K562 (cell line): ENCODE data around the gene CCDC85B. TPM values are rescaled to one million over a fixed set of nuclear protein-coding genes. Genes with fewer than 3 reads are reported as not detected.

Experiments used
- ARID1B ChIP-seq: fragments of 450-650 bp; IDR thresholded peaks from 2 replicates; pipeline ENCODE4 v1.6.1; 2016; ENCODE audit warnings: antibody characterized with exemption, mild to moderate bottlenecking, inconsistent platforms
- CBX2 ChIP-seq: fragments of 200-600 bp; sonication (generic); IDR thresholded peaks from one replicate; pipeline ENCODE4 v1.6.1; 2012; ENCODE audit warnings: mild to moderate bottlenecking, low read length, inconsistent platforms; ENCODE audit not compliant: insufficient read depth, poor library complexity, severe bottlenecking
- CCNT2 ChIP-seq: IDR thresholded peaks from 2 replicates; pipeline ENCODE4 v1.6.1; 2011; ENCODE audit warnings: borderline replicate concordance, low read depth, mild to moderate bottlenecking, moderate library complexity, mixed read lengths, low read length; ENCODE audit not compliant: insufficient read length; ENCODE audit errors: extremely low read depth
- ETV5 ChIP-seq: sonication (generic); formaldehyde crosslinking; IDR thresholded peaks from 2 replicates; pipeline ENCODE4 v1.4.0; 2020; ENCODE audit warnings: low read depth, mild to moderate bottlenecking, missing genetic modification reagents
- MED1 ChIP-seq: sonication (generic); formaldehyde crosslinking; IDR thresholded peaks from 2 replicates; pipeline ENCODE4 v1.8.1; 2023; ENCODE audit warnings: missing genetic modification reagents, borderline replicate concordance
- NONO ChIP-seq, 2 experiments: fragments of 200-400 bp in 1 of 2; fragments of 450-650 bp in 1 of 2; formaldehyde crosslinking in 1 of 2; IDR thresholded peaks; 2 replicates each; pipeline ENCODE4 v1.6.1; 2017; ENCODE audit warnings: low read depth in 2 of 2, mild to moderate bottlenecking in 2 of 2, moderate library complexity in 2 of 2, low read length in 1 of 2
- OTX1 ChIP-seq: fragments of 450-650 bp; formaldehyde crosslinking; IDR thresholded peaks from 2 replicates; pipeline ENCODE4 v1.4.0; 2022; ENCODE audit warnings: mild to moderate bottlenecking
- PHF20 ChIP-seq: fragments of 450-650 bp; IDR thresholded peaks from 2 replicates; pipeline ENCODE4 v1.6.1; 2018; ENCODE audit not compliant: partially characterized antibody
- POLR2G ChIP-seq: fragments of 200-400 bp; formaldehyde crosslinking; IDR thresholded peaks from 2 replicates; pipeline ENCODE4 v1.6.1; 2017; ENCODE audit warnings: low read depth, mild to moderate bottlenecking, antibody characterized with exemption, low read length, moderate library complexity
- RBM39 ChIP-seq: fragments of 200-400 bp; formaldehyde crosslinking; optimal IDR thresholded peaks from 2 replicates; pipeline ENCODE3; 2018; ENCODE audit warnings: low read depth, low read length
- SMARCA4 ChIP-seq: fragments of 450-650 bp; IDR thresholded peaks from 2 replicates; pipeline ENCODE4 v1.6.1; 2016
- STAT5A ChIP-seq: IDR thresholded peaks from 2 replicates; pipeline ENCODE4 v1.6.1; 2012; ENCODE audit warnings: low read length, inconsistent platforms, borderline replicate concordance
- TBP ChIP-seq: optimal IDR thresholded peaks from 2 replicates; pipeline ENCODE3; 2011; ENCODE audit warnings: low read depth, low read length, improper control_type of control experiment
- TCF7 ChIP-seq: sonication (generic); IDR thresholded peaks from 2 replicates; pipeline ENCODE4 v1.6.1; 2016; ENCODE audit warnings: antibody characterized with exemption, borderline replicate concordance
- TEAD4 ChIP-seq, 2 experiments: sonication (generic) in 1 of 2; formaldehyde crosslinking in 1 of 2; IDR thresholded peaks; 2 replicates each; pipeline versions ENCODE4 v1.6.1 to v1.8.0; 2012 to 2022; ENCODE audit warnings: borderline replicate concordance in 1 of 2, inconsistent platforms in 1 of 2, low read length in 1 of 2, mild to moderate bottlenecking in 1 of 2, missing genetic modification reagents in 1 of 2
- polyA plus RNA-seq, 8 experiments: library from polyadenylated mRNA; depleted of rRNA in 4 of 8; stranded (reverse) in 5 of 8; unstranded in 3 of 8; fragments of >200 nt; fragmentation: Nextera tagmentation in 2 of 8; fragmentation: Illumina TruSeq in 1 of 8; extraction: Ambion mirVana in 2 of 8; extraction: Trizol in 1 of 8; gene quantifications; 2 replicates each; pipeline versions ENCODE4 v1.2.1 to v1.2.3, GENCODE V29; 2011 to 2014; ENCODE audit warnings: inconsistent platforms in 1 of 8, missing spikeins in 1 of 8
- total RNA-seq, 7 experiments: library from RNA; depleted of rRNA in 6 of 7; stranded (reverse); fragments of >200 nt in 6 of 7; fragmentation: Illumina TruSeq in 2 of 7; extraction: Trizol in 2 of 7; gene quantifications; 2 replicates each; pipeline versions ENCODE4 v1.2.1 to v1.2.3, GENCODE V29; 2011 to 2021; ENCODE audit warnings: low replicate concordance in 1 of 7
- TF ChIP-seq, protein P1 (sequence below): fragments of 450-650 bp; IDR thresholded peaks from 2 replicates; pipeline ENCODE4 v1.6.1; 2014; ENCODE audit warnings: low read depth, mild to moderate bottlenecking, moderate library complexity, borderline replicate concordance
- TF ChIP-seq, protein P2 (sequence below), 2 experiments: fragments of 200-800 bp in 1 of 2; sonication (Bioruptor generic) in 1 of 2; sonication (generic) in 1 of 2; formaldehyde crosslinking in 1 of 2; IDR thresholded peaks in 1 of 2; conservative IDR thresholded peaks in 1 of 2; 2 replicates each; pipeline versions ENCODE4 v1.5.0 to v1.6.1; 2016 to 2020; ENCODE audit warnings: missing compliant biosample characterization in 1 of 2, missing genetic modification characterization in 1 of 2, missing genetic modification reagents in 1 of 2
- TF ChIP-seq, protein P3 (sequence below), 2 experiments: fragments of 450-650 bp in 1 of 2; sonication (generic) in 1 of 2; formaldehyde crosslinking in 1 of 2; IDR thresholded peaks in 1 of 2; conservative IDR thresholded peaks in 1 of 2; 2 replicates each; pipeline versions ENCODE4 v1.6.1 to v1.8.1; 2016 to 2023; ENCODE audit warnings: mild to moderate bottlenecking in 2 of 2, moderate library complexity in 2 of 2, inconsistent platforms in 1 of 2, missing genetic modification reagents in 1 of 2
- TF ChIP-seq, protein P4 (sequence below): IDR thresholded peaks from 3 replicates; pipeline ENCODE4 v1.6.1; 2011; ENCODE audit warnings: borderline replicate concordance, mild to moderate bottlenecking; ENCODE audit not compliant: insufficient read length, insufficient read depth
- TF ChIP-seq, protein P5 (sequence below): fragments of 200-800 bp; sonication (Bioruptor generic); IDR thresholded peaks from 2 replicates; pipeline ENCODE4 v1.6.1; 2017; ENCODE audit warnings: missing genetic modification characterization, missing compliant biosample characterization

Gene CCDC85B
- total and polyA plus RNA-seq, 9 of the 15 experiments (the other 6 are each of a cell fraction or from before 2014, with no cell fraction given), result 0.14 to 138 (median 6.2) TPM

DNA sequence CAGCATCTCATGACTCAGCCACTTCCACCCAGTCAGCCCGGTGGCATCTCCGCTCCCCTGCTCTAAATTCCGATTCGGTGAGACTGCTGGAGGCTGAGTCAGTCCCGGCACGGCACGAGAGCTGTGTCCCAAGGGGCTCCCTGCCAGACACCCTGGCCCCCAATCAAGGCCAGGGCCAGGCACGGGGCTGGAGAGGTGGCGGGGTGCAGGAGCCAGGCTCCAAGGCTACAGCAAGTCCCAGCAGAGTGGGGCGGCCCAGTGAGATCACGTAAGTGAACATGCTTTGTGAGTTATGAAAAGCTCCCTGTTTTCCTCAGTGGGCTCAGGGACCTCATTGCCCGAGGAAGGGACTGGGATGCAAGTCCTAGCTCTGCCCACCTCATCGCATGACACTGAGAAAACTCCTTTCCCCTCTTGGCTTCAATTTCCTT, 25.4 kb downstream of the CCDC85B start (continued):
- TF ChIP-seq, protein P1, sequence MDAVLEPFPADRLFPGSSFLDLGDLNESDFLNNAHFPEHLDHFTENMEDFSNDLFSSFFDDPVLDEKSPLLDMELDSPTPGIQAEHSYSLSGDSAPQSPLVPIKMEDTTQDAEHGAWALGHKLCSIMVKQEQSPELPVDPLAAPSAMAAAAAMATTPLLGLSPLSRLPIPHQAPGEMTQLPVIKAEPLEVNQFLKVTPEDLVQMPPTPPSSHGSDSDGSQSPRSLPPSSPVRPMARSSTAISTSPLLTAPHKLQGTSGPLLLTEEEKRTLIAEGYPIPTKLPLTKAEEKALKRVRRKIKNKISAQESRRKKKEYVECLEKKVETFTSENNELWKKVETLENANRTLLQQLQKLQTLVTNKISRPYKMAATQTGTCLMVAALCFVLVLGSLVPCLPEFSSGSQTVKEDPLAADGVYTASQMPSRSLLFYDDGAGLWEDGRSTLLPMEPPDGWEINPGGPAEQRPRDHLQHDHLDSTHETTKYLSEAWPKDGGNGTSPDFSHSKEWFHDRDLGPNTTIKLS, result no peak
- TF ChIP-seq, protein P2, sequence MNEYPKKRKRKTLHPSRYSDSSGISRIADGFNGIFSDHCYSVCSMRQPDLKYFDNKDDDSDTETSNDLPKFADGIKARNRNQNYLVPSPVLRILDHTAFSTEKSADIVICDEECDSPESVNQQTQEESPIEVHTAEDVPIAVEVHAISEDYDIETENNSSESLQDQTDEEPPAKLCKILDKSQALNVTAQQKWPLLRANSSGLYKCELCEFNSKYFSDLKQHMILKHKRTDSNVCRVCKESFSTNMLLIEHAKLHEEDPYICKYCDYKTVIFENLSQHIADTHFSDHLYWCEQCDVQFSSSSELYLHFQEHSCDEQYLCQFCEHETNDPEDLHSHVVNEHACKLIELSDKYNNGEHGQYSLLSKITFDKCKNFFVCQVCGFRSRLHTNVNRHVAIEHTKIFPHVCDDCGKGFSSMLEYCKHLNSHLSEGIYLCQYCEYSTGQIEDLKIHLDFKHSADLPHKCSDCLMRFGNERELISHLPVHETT (CRISPR knock-in tag; conservative IDR thresholded peaks at IDR 0.05 in 1 of 2, IDR thresholded peaks at IDR 0.05 in 1 of 2), result no peak
- TF ChIP-seq STAT5A (no peak), CBX2 (no peak), ARID1B (peak; percentile 66), OTX1 (CRISPR knock-in tag) (no peak), PHF20 (no peak), MED1 (CRISPR knock-in tag) (no peak), NONO (IDR thresholded peaks at IDR 0.05; ENCODE audit: low read depth in 2 of 2, low read length in 1 of 2) (no peak), ETV5 (no peak), TBP (no peak), POLR2G (peak; percentile 60), CCNT2 (peak; percentile 24), TCF7 (no peak), RBM39 (no peak), SMARCA4 (peak; percentile 51; the same call in 1 of the 2 replicates), TEAD4 (IDR thresholded peaks at IDR 0.05; ENCODE audit: low read length) (no peak), TEAD4 (CRISPR knock-in tag; IDR thresholded peaks at IDR 0.05; ENCODE audit: borderline replicate concordance) (no peak)
- TF ChIP-seq, protein P3, sequence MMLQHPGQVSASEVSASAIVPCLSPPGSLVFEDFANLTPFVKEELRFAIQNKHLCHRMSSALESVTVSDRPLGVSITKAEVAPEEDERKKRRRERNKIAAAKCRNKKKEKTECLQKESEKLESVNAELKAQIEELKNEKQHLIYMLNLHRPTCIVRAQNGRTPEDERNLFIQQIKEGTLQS (IDR thresholded peaks at IDR 0.05), result peak; percentile 81
- TF ChIP-seq, protein P3 (CRISPR knock-in tag; conservative IDR thresholded peaks at IDR 0.05), result no peak
- TF ChIP-seq, protein P4, sequence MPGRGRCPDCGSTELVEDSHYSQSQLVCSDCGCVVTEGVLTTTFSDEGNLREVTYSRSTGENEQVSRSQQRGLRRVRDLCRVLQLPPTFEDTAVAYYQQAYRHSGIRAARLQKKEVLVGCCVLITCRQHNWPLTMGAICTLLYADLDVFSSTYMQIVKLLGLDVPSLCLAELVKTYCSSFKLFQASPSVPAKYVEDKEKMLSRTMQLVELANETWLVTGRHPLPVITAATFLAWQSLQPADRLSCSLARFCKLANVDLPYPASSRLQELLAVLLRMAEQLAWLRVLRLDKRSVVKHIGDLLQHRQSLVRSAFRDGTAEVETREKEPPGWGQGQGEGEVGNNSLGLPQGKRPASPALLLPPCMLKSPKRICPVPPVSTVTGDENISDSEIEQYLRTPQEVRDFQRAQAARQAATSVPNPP, result no peak
- TF ChIP-seq, protein P5, sequence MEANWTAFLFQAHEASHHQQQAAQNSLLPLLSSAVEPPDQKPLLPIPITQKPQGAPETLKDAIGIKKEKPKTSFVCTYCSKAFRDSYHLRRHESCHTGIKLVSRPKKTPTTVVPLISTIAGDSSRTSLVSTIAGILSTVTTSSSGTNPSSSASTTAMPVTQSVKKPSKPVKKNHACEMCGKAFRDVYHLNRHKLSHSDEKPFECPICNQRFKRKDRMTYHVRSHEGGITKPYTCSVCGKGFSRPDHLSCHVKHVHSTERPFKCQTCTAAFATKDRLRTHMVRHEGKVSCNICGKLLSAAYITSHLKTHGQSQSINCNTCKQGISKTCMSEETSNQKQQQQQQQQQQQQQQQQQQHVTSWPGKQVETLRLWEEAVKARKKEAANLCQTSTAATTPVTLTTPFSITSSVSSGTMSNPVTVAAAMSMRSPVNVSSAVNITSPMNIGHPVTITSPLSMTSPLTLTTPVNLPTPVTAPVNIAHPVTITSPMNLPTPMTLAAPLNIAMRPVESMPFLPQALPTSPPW, result no peak
